K562 (cell line): ENCODE data around the gene SCYL2. TPM values are rescaled to one million over a fixed set of nuclear protein-coding genes. Genes with fewer than 3 reads are reported as not detected.

ENCODE experiments used
- ATAC-seq: fragments of 200-7000 bp; cut with Tn5 transposase; 3 replicates; pipeline ENCODE4 v1.9.1; 2020; ENCODE audit warnings: moderate library complexity
- BruUV-seq: library from RNA; stranded (reverse); fragments of 400-500 nt; replicated peaks from 2 replicates; lab custom pipeline; 2021; lab: Mats Ljungman, UMichigan
- CTCF ChIA-PET: fragments of 300-600 bp; formaldehyde crosslinking; extraction: SDS; loops from one replicate; lab custom pipeline; 2021; ENCODE audit warnings: low intra/inter-chr PET ratio; lab: Yijun Ruan, JAX
- POLR2A ChIA-PET: fragments of 300-600, 350-650 bp; sonication (Branson Sonifier 250); formaldehyde crosslinking; extraction: SDS; loops from one replicate; lab custom pipeline; 2021; ENCODE audit warnings: antibody characterized with exemption, inconsistent platforms; lab: Yijun Ruan, JAX
- DNase-seq, 4 experiments: peaks; one replicate each; pipeline versions ENCODE4 v3.0.0 to v3.0.0-alpha.2; 2011 to 2018; ENCODE audit warnings: low spot score in 3 of 4, mixed read lengths in 3 of 4; ENCODE audit errors: extremely low read depth in 1 of 4
- FAIRE-seq: peaks from 2 replicates; lab custom pipeline; 2011; peaks lifted over from hg19 to GRCh38; lab: Jason Lieb, UNC
- H2AFZ ChIP-seq: 2 replicates; pipeline ENCODE4 v1.6.0; 2011; ENCODE audit warnings: low read depth, low read length, control low read depth, inconsistent platforms
- H3K27ac ChIP-seq: fragments of 200-600 bp; 3 replicates; pipeline ENCODE4 v1.8.0; 2011; ENCODE audit warnings: low read depth, mild to moderate bottlenecking, control low read depth, inconsistent platforms, low read length, moderate library complexity, mixed read lengths; ENCODE audit errors: extremely low read depth
- H3K27me3 ChIP-seq, 2 experiments: fragments of 300-600 bp in 1 of 2; 2 replicates in 1 of 2; 3 replicates in 1 of 2; pipeline versions ENCODE4 v1.6.0 to v1.8.0; 2011; ENCODE audit warnings: inconsistent platforms in 2 of 2, low read length in 2 of 2, mild to moderate bottlenecking in 1 of 2, mixed read lengths in 1 of 2, moderate library complexity in 1 of 2; ENCODE audit not compliant: control insufficient read depth in 2 of 2, insufficient read depth in 2 of 2
- H3K36me3 ChIP-seq: fragments of 300-600 bp; 3 replicates; pipeline ENCODE4 v1.8.0; 2011; ENCODE audit warnings: mild to moderate bottlenecking, low read length, inconsistent platforms; ENCODE audit not compliant: control insufficient read depth, insufficient read depth
- H3K4me1 ChIP-seq, 2 experiments: fragments of 200-600 bp in 1 of 2; replicated peaks in 1 of 2; 2 replicates in 1 of 2; 3 replicates in 1 of 2; pipeline versions ENCODE4 v1.5.1 to v1.8.0; 2011; ENCODE audit warnings: inconsistent platforms in 2 of 2, low read length in 2 of 2, mild to moderate bottlenecking in 1 of 2, mixed read lengths in 1 of 2, moderate library complexity in 1 of 2; ENCODE audit not compliant: control insufficient read depth in 2 of 2, insufficient read depth in 2 of 2
- H3K4me2 ChIP-seq: 2 replicates; pipeline ENCODE4 v1.6.1; 2011; ENCODE audit warnings: low read length, control low read depth, inconsistent platforms, mixed read lengths; ENCODE audit not compliant: insufficient read depth
- H3K4me3 ChIP-seq: fragments of 200-600 bp; sonication (generic), shearing (Covaris generic); 2 replicates; pipeline ENCODE4 v1.5.1; 2016; ENCODE audit warnings: control low read depth, inconsistent platforms
- H3K79me2 ChIP-seq: fragments of 200-600 bp; 3 replicates; pipeline ENCODE4 v1.8.0; 2011; ENCODE audit warnings: low read length, inconsistent platforms; ENCODE audit not compliant: control insufficient read depth, insufficient read depth
- H3K9ac ChIP-seq, 2 experiments: 2 replicates each; pipeline versions ENCODE4 v1.6.0 to v1.6.1; 2011; ENCODE audit warnings: low read depth in 2 of 2, low read length in 2 of 2, control low read depth in 1 of 2, inconsistent platforms in 1 of 2, mild to moderate bottlenecking in 1 of 2, mixed read lengths in 1 of 2; ENCODE audit not compliant: insufficient read depth in 1 of 2
- H3K9me1 ChIP-seq: one replicate; pipeline ENCODE4 v1.6.0; 2011; ENCODE audit warnings: inconsistent platforms, mild to moderate bottlenecking, low read length, moderate library complexity; ENCODE audit not compliant: control insufficient read depth, insufficient read depth
- H3K9me3 ChIP-seq: replicated peaks from 2 replicates; pipeline ENCODE4 v1.5.1; 2011; ENCODE audit warnings: low read depth, low read length, inconsistent platforms; ENCODE audit not compliant: control insufficient read depth, insufficient read depth
- H4K20me1 ChIP-seq: replicated peaks from 2 replicates; pipeline ENCODE4 v1.6.1; 2011; ENCODE audit warnings: low read length, inconsistent platforms, mixed read lengths; ENCODE audit not compliant: control insufficient read depth, insufficient read depth
- ATF6 ChIP-seq: sonication (generic); formaldehyde crosslinking; IDR thresholded peaks from 2 replicates; pipeline ENCODE4 v1.4.0; 2020; ENCODE audit warnings: mild to moderate bottlenecking, missing genetic modification reagents
- BMI1 ChIP-seq: fragments of 150-350 bp; IDR thresholded peaks from 2 replicates; pipeline ENCODE4 v1.6.1; 2014; ENCODE audit warnings: low read length
- GTF2F1 ChIP-seq: IDR thresholded peaks from 2 replicates; pipeline ENCODE4 v1.6.1; 2011; ENCODE audit warnings: low read depth, low read length, improper control_type of control experiment
- JUN ChIP-seq, 2 experiments: sonication (generic) in 1 of 2; formaldehyde crosslinking in 1 of 2; IDR thresholded peaks; 2 replicates each; pipeline versions ENCODE4 v1.6.1 to v1.8.0; 2012 to 2022; ENCODE audit warnings: borderline replicate concordance in 2 of 2, mild to moderate bottlenecking in 2 of 2, improper control_type of control experiment in 1 of 2, low read depth in 1 of 2, low read length in 1 of 2, missing genetic modification reagents in 1 of 2
- KDM4B ChIP-seq, 2 experiments: fragments of 450-650 bp in 1 of 2; sonication (generic) in 1 of 2; IDR thresholded peaks; 2 replicates each; pipeline ENCODE4 v1.6.1; 2016 to 2017; ENCODE audit warnings: borderline replicate concordance in 2 of 2, antibody characterized with exemption in 1 of 2, low read depth in 1 of 2, mild to moderate bottlenecking in 1 of 2
- MCM2 ChIP-seq: fragments of 450-650 bp; IDR thresholded peaks from 2 replicates; pipeline ENCODE4 v1.6.1; 2017; ENCODE audit warnings: low read depth, mild to moderate bottlenecking
- SAP30 ChIP-seq: fragments of 200-600 bp; sonication (generic); IDR thresholded peaks from 2 replicates; pipeline ENCODE4 v1.6.1; 2012; ENCODE audit warnings: borderline replicate concordance, low read depth, mild to moderate bottlenecking, moderate library complexity, low read length, control low read depth, inconsistent platforms; ENCODE audit not compliant: insufficient read depth, poor library complexity, severe bottlenecking
- SRSF9 ChIP-seq: fragments of 200-400 bp; formaldehyde crosslinking; IDR thresholded peaks from 2 replicates; pipeline ENCODE4 v1.6.1; 2017; ENCODE audit warnings: low read depth, low read length, borderline replicate concordance
- ZNF583 ChIP-seq: fragments of 250-450 bp; sonication (Bioruptor Pico); IDR thresholded peaks from 2 replicates; pipeline ENCODE4 v1.4.0; 2020
- WGBS: fragments of 100-300 bp; shearing (Covaris generic); methylation state at CpG from one replicate; pipeline ENCODE4 v1.1.6; 2016; ENCODE audit warnings: low coverage, mixed read lengths; ENCODE audit not compliant: insufficient coverage; ENCODE audit errors: missing lambda C conversion rate; 5-methylcytosine and 5-hydroxymethylcytosine counted together
- in situ Hi-C: fragments of 300-500 bp; cut with MboI; formaldehyde crosslinking; loops from 4 replicates; pipeline ENCODE4 v1.15.0; 2018; ENCODE audit warnings: inconsistent platforms, mixed read lengths
- intact Hi-C: fragments of 100-400 bp; cut with micrococcal nuclease; formaldehyde crosslinking; loops from 2 replicates; pipeline ENCODE4 v1.14.2; 2022
- polyA plus RNA-seq, 8 experiments: library from polyadenylated mRNA; depleted of rRNA in 4 of 8; stranded (reverse) in 5 of 8; unstranded in 3 of 8; fragments of >200 nt; fragmentation: Nextera tagmentation in 2 of 8; fragmentation: Illumina TruSeq in 1 of 8; extraction: Ambion mirVana in 2 of 8; extraction: Trizol in 1 of 8; gene quantifications; 2 replicates each; pipeline versions ENCODE4 v1.2.1 to v1.2.3, GENCODE V29; 2011 to 2014; ENCODE audit warnings: inconsistent platforms in 1 of 8, missing spikeins in 1 of 8
- total RNA-seq, 7 experiments: library from RNA; depleted of rRNA in 6 of 7; stranded (reverse); fragments of >200 nt in 6 of 7; fragmentation: Illumina TruSeq in 2 of 7; extraction: Trizol in 2 of 7; gene quantifications; 2 replicates each; pipeline versions ENCODE4 v1.2.1 to v1.2.3, GENCODE V29; 2011 to 2021; ENCODE audit warnings: low replicate concordance in 1 of 7
- TF ChIP-seq, protein P1 (sequence below): fragments of 450-650 bp; IDR thresholded peaks from 2 replicates; pipeline ENCODE4 v1.6.1; 2016; ENCODE audit warnings: missing biosample characterization, missing genetic modification characterization
- TF ChIP-seq, protein P2 (sequence below): fragments of 450-650 bp; IDR thresholded peaks from 2 replicates; pipeline ENCODE4 v1.6.1; 2018; ENCODE audit not compliant: partially characterized antibody
- TF ChIP-seq, protein P3 (sequence below), 2 experiments: fragments of 450-650 bp in 1 of 2; sonication (generic) in 1 of 2; formaldehyde crosslinking; conservative IDR thresholded peaks; 2 replicates each; pipeline versions ENCODE4 v1.4.0 to v1.8.1; 2020 to 2022; ENCODE audit warnings: mild to moderate bottlenecking in 1 of 2, missing genetic modification reagents in 1 of 2

The SCYL2 gene
- total and polyA plus RNA-seq, 9 of the 15 experiments (the other 6 are each of a cell fraction or from before 2014, with no cell fraction given), result 9.9 to 49.0 (median 32.9) TPM

DNA sequence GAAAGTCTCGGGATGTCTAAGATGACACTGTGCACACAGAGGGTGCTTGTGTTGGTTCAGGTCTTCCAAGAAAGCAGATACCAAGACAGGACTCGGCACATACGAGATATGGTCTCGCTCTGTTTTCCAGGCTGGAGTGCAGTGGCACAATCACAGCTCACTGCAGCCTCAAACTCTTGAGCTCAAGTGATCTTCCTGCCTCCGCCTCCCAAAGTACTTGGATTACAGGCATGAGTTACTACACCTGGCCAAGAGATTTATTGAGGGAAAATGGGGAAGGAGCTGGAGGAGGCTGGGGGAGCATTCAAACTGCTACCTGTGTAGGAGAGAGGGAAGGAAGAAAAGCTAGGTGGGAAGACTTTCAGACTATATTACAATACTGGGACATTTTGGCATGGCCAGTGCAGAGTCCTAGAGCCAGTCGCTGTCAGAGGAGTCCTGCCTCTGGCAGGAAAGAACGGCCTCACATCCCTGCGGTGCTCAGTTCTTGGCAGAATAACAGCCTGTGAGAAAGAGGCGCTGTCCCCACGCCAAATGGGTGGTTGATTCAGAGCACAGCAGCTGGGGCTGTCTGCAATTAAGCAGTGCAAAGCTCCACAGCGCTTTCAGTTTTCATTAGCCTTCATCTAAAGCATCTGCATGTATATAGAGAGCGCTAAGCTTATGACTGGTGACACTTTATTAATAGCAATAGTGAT lies 108.2 kb downstream of the SCYL2 start (continued):
- TF ChIP-seq, protein P1, sequence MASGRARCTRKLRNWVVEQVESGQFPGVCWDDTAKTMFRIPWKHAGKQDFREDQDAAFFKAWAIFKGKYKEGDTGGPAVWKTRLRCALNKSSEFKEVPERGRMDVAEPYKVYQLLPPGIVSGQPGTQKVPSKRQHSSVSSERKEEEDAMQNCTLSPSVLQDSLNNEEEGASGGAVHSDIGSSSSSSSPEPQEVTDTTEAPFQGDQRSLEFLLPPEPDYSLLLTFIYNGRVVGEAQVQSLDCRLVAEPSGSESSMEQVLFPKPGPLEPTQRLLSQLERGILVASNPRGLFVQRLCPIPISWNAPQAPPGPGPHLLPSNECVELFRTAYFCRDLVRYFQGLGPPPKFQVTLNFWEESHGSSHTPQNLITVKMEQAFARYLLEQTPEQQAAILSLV (tag), result no peak
- TF ChIP-seq SAP30 (no peak), ATF6 (no peak)

GRCh38 chr12:100376161-100376560 lies 109.2 kb downstream of the SCYL2 start:
- Histone ChIP-seq H3K9ac (no peak overlapping the region), H3K27ac (no peak overlapping the region), H3K4me3 (no peak overlapping the region), H3K9me3 (no peaks in the 10 kb centered on the region), H3K36me3 (no peaks in the 10 kb centered on the region), H3K9me1 (no peaks in the 10 kb centered on the region), H3K27me3 (peaks cover 3 to 31% of the 10 kb centered on the region in 2 experiments; a peak in 3 of 5 replicates), H3K4me1 (no peaks in the 10 kb centered on the region), H3K4me2 (no peak overlapping the region), H2AFZ (no peak overlapping the region), H4K20me1 (no peaks in the 10 kb centered on the region), H3K79me2 (no peaks in the 10 kb centered on the region)
- WGBS, result 10% methylated on average over 1 of the region's 1 CpG
- ATAC-seq, result no peak
- CTCF ChIA-PET, result no interaction called here
- intact Hi-C loops, result no loop called here
- POLR2A ChIA-PET, result no interaction called here
- in situ Hi-C loops, result no loop called here
- FAIRE-seq, result no peak
- BruUV-seq, result no TSS peak
- DNase-seq, result no peak
- TF ChIP-seq SRSF9 (no peak), JUN (IDR thresholded peaks at IDR 0.05; ENCODE audit: borderline replicate concordance, low read depth, low read length) (no peak), JUN (CRISPR knock-in tag; IDR thresholded peaks at IDR 0.05; ENCODE audit: borderline replicate concordance) (no peak), BMI1 (no peak), MCM2 (no peak), ZNF583 (CRISPR knock-in tag) (no peak), GTF2F1 (no peak), KDM4B (IDR thresholded peaks at IDR 0.05; ENCODE audit: borderline replicate concordance in 2 of 2, low read depth in 1 of 2) (no peak)
- TF ChIP-seq, protein P2, sequence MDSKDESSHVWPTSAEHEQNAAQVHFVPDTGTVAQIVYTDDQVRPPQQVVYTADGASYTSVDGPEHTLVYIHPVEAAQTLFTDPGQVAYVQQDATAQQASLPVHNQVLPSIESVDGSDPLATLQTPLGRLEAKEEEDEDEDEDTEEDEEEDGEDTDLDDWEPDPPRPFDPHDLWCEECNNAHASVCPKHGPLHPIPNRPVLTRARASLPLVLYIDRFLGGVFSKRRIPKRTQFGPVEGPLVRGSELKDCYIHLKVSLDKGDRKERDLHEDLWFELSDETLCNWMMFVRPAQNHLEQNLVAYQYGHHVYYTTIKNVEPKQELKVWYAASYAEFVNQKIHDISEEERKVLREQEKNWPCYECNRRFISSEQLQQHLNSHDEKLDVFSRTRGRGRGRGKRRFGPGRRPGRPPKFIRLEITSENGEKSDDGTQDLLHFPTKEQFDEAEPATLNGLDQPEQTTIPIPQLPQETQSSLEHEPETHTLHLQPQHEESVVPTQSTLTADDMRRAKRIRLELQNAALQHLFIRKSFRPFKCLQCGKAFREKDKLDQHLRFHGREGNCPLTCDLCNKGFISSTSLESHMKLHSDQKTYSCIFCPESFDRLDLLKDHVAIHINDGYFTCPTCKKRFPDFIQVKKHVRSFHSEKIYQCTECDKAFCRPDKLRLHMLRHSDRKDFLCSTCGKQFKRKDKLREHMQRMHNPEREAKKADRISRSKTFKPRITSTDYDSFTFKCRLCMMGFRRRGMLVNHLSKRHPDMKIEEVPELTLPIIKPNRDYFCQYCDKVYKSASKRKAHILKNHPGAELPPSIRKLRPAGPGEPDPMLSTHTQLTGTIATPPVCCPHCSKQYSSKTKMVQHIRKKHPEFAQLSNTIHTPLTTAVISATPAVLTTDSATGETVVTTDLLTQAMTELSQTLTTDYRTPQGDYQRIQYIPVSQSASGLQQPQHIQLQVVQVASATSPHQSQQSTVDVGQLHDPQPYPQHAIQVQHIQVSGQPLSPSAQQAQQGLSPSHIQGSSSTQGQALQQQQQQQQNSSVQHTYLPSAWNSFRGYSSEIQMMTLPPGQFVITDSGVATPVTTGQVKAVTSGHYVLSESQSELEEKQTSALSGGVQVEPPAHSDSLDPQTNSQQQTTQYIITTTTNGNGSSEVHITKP, result no peak
- TF ChIP-seq, protein P3, sequence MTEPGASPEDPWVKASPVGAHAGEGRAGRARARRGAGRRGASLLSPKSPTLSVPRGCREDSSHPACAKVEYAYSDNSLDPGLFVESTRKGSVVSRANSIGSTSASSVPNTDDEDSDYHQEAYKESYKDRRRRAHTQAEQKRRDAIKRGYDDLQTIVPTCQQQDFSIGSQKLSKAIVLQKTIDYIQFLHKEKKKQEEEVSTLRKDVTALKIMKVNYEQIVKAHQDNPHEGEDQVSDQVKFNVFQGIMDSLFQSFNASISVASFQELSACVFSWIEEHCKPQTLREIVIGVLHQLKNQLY (CRISPR knock-in tag; conservative IDR thresholded peaks at IDR 0.05), result no peak
